ENCODE data around the gene RPS16.

RPS16 gene

GRCh38 chr19:39474139-39474620 lies 38.4 kb upstream of the RPS16 start:
- peak; percentile 90 for TF ChIP-seq CTCF (conservative IDR thresholded peaks at IDR 0.05; ENCODE audit: low read depth, low read length)
- no peak overlapping the region for H3K9ac ChIP-seq
- H3K36me3 ChIP-seq (ENCODE audit: insufficient read depth) = no peaks in the 10 kb centered on the region
- no peak overlapping the region for H3K4me2 ChIP-seq
- no peak overlapping the region for H3K27ac ChIP-seq
- H2AFZ ChIP-seq (ENCODE audit: low read depth) = no peak overlapping the region
- H3K4me1 ChIP-seq (ENCODE audit: low read depth, poor library complexity, severe bottlenecking) = no peaks in the 10 kb centered on the region
- no peaks in the 10 kb centered on the region for H4K20me1 ChIP-seq (ENCODE audit: insufficient read depth)
- no peaks in the 10 kb centered on the region for H3K79me2 ChIP-seq (ENCODE audit: insufficient read depth, low read depth)
- no peaks in the 10 kb centered on the region for H3K27me3 ChIP-seq (ENCODE audit: insufficient read depth, low read depth)
- H3K4me3 ChIP-seq (IDR thresholded peaks at IDR 0.05; ENCODE audit: insufficient read depth, low read depth, low read length) = no peak overlapping the region

- Histone ChIP-seq H4K20me1 (ENCODE audit: insufficient read depth) (no peaks in the 10 kb centered on the region), H3K4me2 (no peak overlapping the region), H3K79me2 (ENCODE audit: insufficient read depth, low read depth) (no peaks in the 10 kb centered on the region), H3K4me3 (IDR thresholded peaks at IDR 0.05; ENCODE audit: insufficient read depth, low read depth, low read length) (no peak overlapping the region), H3K9ac (no peak overlapping the region), H3K36me3 (ENCODE audit: insufficient read depth) (no peaks in the 10 kb centered on the region), H3K27ac (no peak overlapping the region), H2AFZ (ENCODE audit: low read depth) (no peak overlapping the region), H3K27me3 (ENCODE audit: insufficient read depth, low read depth) (no peaks in the 10 kb centered on the region), H3K4me1 (ENCODE audit: low read depth, poor library complexity, severe bottlenecking) (no peaks in the 10 kb centered on the region)
- no peak for TF ChIP-seq CTCF (conservative IDR thresholded peaks at IDR 0.05; ENCODE audit: low read depth, low read length)
These were observed 37.8 kb upstream of the RPS16 start for GRCh38 chr19:39473443-39473960.

GRCh38 chr19:39472746-39473442 lies 37.1 kb upstream of the RPS16 start:
- Histone ChIP-seq H3K79me2 (ENCODE audit: insufficient read depth, low read depth) (no peaks in the 10 kb centered on the region), H3K4me2 (no peak overlapping the region), H3K4me3 (IDR thresholded peaks at IDR 0.05; ENCODE audit: insufficient read depth, low read depth, low read length) (no peak overlapping the region), H4K20me1 (ENCODE audit: insufficient read depth) (no peaks in the 10 kb centered on the region), H3K27me3 (ENCODE audit: insufficient read depth, low read depth) (no peaks in the 10 kb centered on the region), H3K36me3 (ENCODE audit: insufficient read depth) (no peaks in the 10 kb centered on the region), H3K9ac (no peak overlapping the region), H2AFZ (ENCODE audit: low read depth) (no peak overlapping the region), H3K4me1 (ENCODE audit: low read depth, poor library complexity, severe bottlenecking) (no peaks in the 10 kb centered on the region), H3K27ac (no peak overlapping the region)
- no peak for TF ChIP-seq CTCF (conservative IDR thresholded peaks at IDR 0.05; ENCODE audit: low read depth, low read length)

- TF ChIP-seq CTCF (conservative IDR thresholded peaks at IDR 0.05; ENCODE audit: low read depth, low read length) = no peak
- no peaks in the 10 kb centered on the region for H3K36me3 ChIP-seq (ENCODE audit: insufficient read depth)
- H3K27ac ChIP-seq = no peak overlapping the region
- H3K4me2 ChIP-seq = no peak overlapping the region
- H3K79me2 ChIP-seq (ENCODE audit: insufficient read depth, low read depth) = no peaks in the 10 kb centered on the region
- no peak overlapping the region for H3K9ac ChIP-seq
- H3K4me3 ChIP-seq (IDR thresholded peaks at IDR 0.05; ENCODE audit: insufficient read depth, low read depth, low read length) = no peak overlapping the region
- H3K4me1 ChIP-seq (ENCODE audit: low read depth, poor library complexity, severe bottlenecking) = no peaks in the 10 kb centered on the region
- H4K20me1 ChIP-seq (ENCODE audit: insufficient read depth) = no peaks in the 10 kb centered on the region
- H3K27me3 ChIP-seq (ENCODE audit: insufficient read depth, low read depth) = no peaks in the 10 kb centered on the region
- no peak overlapping the region for H2AFZ ChIP-seq (ENCODE audit: low read depth)
These were observed 36.2 kb upstream of the RPS16 start for GRCh38 chr19:39471756-39472536.
